GM23338 (cell line): ENCODE data around the gene CCDC69. TPM values are rescaled to one million over a fixed set of nuclear protein-coding genes. Genes with fewer than 3 reads are reported as not detected.
"Not testable (repeated sequence)": the region's sequence is repeated elsewhere in the genome, so short reads cannot be mapped to it uniquely, and the experiment has no call there.

Experiments
- ATAC-seq: fragments of 200-7000 bp; cut with Tn5 transposase; 3 replicates; pipeline ENCODE4 v1.9.1; 2020
- DNase-seq: peaks from one replicate; pipeline ENCODE4 v3.0.0-alpha.2; 2015; ENCODE audit warnings: low spot score
- H2AFZ ChIP-seq: fragments of 200-600 bp; sonication (generic); 2 replicates; pipeline ENCODE4 v1.8.0; 2016; ENCODE audit warnings: antibody characterized with exemption, mild to moderate bottlenecking, moderate library complexity
- H3F3A ChIP-seq: fragments of 200-600 bp; sonication (generic); replicated peaks from 2 replicates; pipeline ENCODE4 v1.8.0; 2017; ENCODE audit warnings: antibody characterized with exemption, mixed run types, low read depth
- H3K27ac ChIP-seq: fragments of 200-600 bp; sonication (generic); 2 replicates; pipeline ENCODE4 v1.6.1; 2016; ENCODE audit warnings: low read depth
- H3K27me3 ChIP-seq: fragments of 200-600 bp; sonication (generic); 2 replicates; pipeline ENCODE4 v1.8.0; 2016; ENCODE audit warnings: mild to moderate bottlenecking, mixed run types, moderate library complexity; ENCODE audit not compliant: insufficient read depth
- H3K36me3 ChIP-seq: fragments of 200-600 bp; sonication (generic); 2 replicates; pipeline ENCODE4 v1.8.0; 2016; ENCODE audit warnings: mild to moderate bottlenecking; ENCODE audit not compliant: insufficient read depth
- H3K4me1 ChIP-seq: fragments of 200-600 bp; sonication (generic); 2 replicates; pipeline ENCODE4 v1.8.0; 2016; ENCODE audit warnings: mild to moderate bottlenecking, moderate library complexity; ENCODE audit not compliant: insufficient read depth
- H3K4me2 ChIP-seq: fragments of 200-600 bp; sonication (generic); 2 replicates; pipeline ENCODE4 v1.7.1; 2017; ENCODE audit warnings: mixed run types
- H3K4me3 ChIP-seq: fragments of 200-600 bp; sonication (generic); 2 replicates; pipeline ENCODE4 v1.6.1; 2016; ENCODE audit warnings: mixed run types
- H3K79me2 ChIP-seq: fragments of 200-600 bp; sonication (generic); replicated peaks from 2 replicates; pipeline ENCODE4 v1.8.0; 2017; ENCODE audit warnings: mild to moderate bottlenecking; ENCODE audit not compliant: insufficient read depth
- H3K9me2 ChIP-seq: fragments of 200-600 bp; sonication (generic); 2 replicates; pipeline ENCODE4 v1.8.0; 2017; ENCODE audit not compliant: insufficient read depth
- H4K20me1 ChIP-seq: fragments of 200-600 bp; sonication (generic); replicated peaks from 2 replicates; pipeline ENCODE4 v1.8.0; 2017; ENCODE audit warnings: mild to moderate bottlenecking; ENCODE audit not compliant: insufficient read depth
- H3K27ac Mint-ChIP-seq: 2 replicates; pipeline ENCODE4 v1.8.0; 2020; ENCODE audit warnings: inconsistent platforms, mild to moderate bottlenecking, moderate library complexity, mixed read lengths
- H3K27me3 Mint-ChIP-seq: 3 replicates; pipeline ENCODE4 v1.8.0; 2022; ENCODE audit warnings: low read depth, mild to moderate bottlenecking, moderate library complexity, mixed read lengths, inconsistent platforms; ENCODE audit not compliant: insufficient read depth, poor library complexity
- H3K36me3 Mint-ChIP-seq: 3 replicates; pipeline ENCODE4 v1.8.0; 2021; ENCODE audit warnings: low read depth, mild to moderate bottlenecking, inconsistent platforms, moderate library complexity, mixed read lengths
- H3K4me1 Mint-ChIP-seq: 3 replicates; pipeline ENCODE4 v1.8.0; 2020; ENCODE audit warnings: mild to moderate bottlenecking, inconsistent platforms, mixed read lengths
- H3K4me3 Mint-ChIP-seq: 3 replicates; pipeline ENCODE4 v1.8.0; 2021; ENCODE audit warnings: moderate library complexity, mild to moderate bottlenecking, inconsistent platforms, mixed read lengths
- H3K9me3 Mint-ChIP-seq: 3 replicates; pipeline ENCODE4 v1.8.0; 2020; ENCODE audit warnings: moderate library complexity, mild to moderate bottlenecking, inconsistent platforms, mixed read lengths
- CREB1 ChIP-seq: fragments of 250-450 bp; sonication (Bioruptor Pico); IDR thresholded peaks from 2 replicates; pipeline ENCODE4 v1.5.0; 2020; ENCODE audit warnings: low read depth, mild to moderate bottlenecking, moderate library complexity
- EZH2 ChIP-seq: fragments of 200-600 bp; sonication (generic); IDR thresholded peaks from one replicate; pipeline ENCODE4 v1.8.0; 2017; ENCODE audit warnings: antibody characterized with exemption, mild to moderate bottlenecking, low read depth; ENCODE audit not compliant: unreplicated experiment
- EZH2phosphoT487 ChIP-seq: fragments of 200-600 bp; sonication (generic); IDR thresholded peaks from one replicate; pipeline ENCODE4 v1.8.1; 2018; ENCODE audit warnings: antibody characterized with exemption; ENCODE audit not compliant: unreplicated experiment
- JUNB ChIP-seq: IDR thresholded peaks from one replicate; pipeline ENCODE4 v1.6.1; 2016; ENCODE audit warnings: antibody characterized with exemption; ENCODE audit not compliant: unreplicated experiment
- NANOG ChIP-seq: IDR thresholded peaks from 2 replicates; pipeline ENCODE4 v1.6.1; 2016; ENCODE audit warnings: antibody characterized with exemption, borderline replicate concordance
- POLR2AphosphoS5 ChIP-seq: IDR thresholded peaks from 2 replicates; pipeline ENCODE4 v1.6.1; 2016; ENCODE audit warnings: antibody characterized with exemption, low read depth
- ZNF331 ChIP-seq: fragments of 250-450 bp; sonication (Bioruptor Pico); IDR thresholded peaks from 2 replicates; pipeline ENCODE4 v1.5.0; 2020; ENCODE audit warnings: low read depth, mild to moderate bottlenecking, moderate library complexity
- polyA plus RNA-seq: library from polyadenylated mRNA; unstranded; fragments of >200 nt; fragmentation: Nextera tagmentation; extraction: Ambion mirVana; gene quantifications from 2 replicates; pipeline ENCODE4 v1.2.1, GENCODE V29; 2016
- total RNA-seq: library from RNA; depleted of rRNA; stranded (reverse); fragments of >200 nt; shearing (Covaris generic); gene quantifications from 2 replicates; pipeline ENCODE4 v1.2.3, GENCODE V29; 2014
- TF ChIP-seq, protein P1 (sequence below): IDR thresholded peaks from 2 replicates; pipeline ENCODE4 v1.6.1; 2016; ENCODE audit warnings: antibody characterized with exemption
- TF ChIP-seq, protein P2 (sequence below): IDR thresholded peaks from one replicate; pipeline ENCODE4 v1.6.1; 2018; ENCODE audit warnings: antibody characterized with exemption; ENCODE audit not compliant: unreplicated experiment
- TF ChIP-seq, protein P3 (sequence below), 2 experiments: fragments of 200-600 bp in 1 of 2; sonication (generic) in 1 of 2; conservative IDR thresholded peaks; 2 replicates each; pipeline versions ENCODE4 v1.5.1 to v1.6.1; 2016 to 2017; ENCODE audit warnings: antibody characterized with exemption in 2 of 2, low read depth in 2 of 2, mild to moderate bottlenecking in 2 of 2, moderate library complexity in 1 of 2

CCDC69 gene
- total and polyA plus RNA-seq, 2 experiments from 2014 or later: 2.7 to 5.3 TPM

DNA sequence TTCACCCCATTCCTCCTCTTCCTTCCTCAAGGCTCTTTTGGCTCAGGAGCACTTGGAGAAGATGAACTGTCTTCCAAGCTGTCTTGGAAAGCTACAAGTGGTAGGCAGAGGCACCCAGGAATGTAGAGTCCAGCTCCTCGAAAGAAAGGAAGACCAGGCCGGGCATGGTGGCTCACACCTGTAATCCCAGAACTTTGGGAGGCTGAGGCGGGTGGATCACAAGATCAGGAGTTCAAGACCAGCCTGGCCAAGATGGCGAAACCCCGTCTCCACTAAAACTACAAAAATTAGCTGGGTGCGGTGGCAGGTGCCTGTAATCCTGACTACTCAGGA is 11.3 kb upstream of the CCDC69 start:
- H3K36me3 Mint-ChIP-seq, H3K27me3 ChIP-seq, H4K20me1 ChIP-seq, H3K4me2 ChIP-seq, H3K9me3 Mint-ChIP-seq, H3K4me3 ChIP-seq, H3K27ac ChIP-seq, H3F3A ChIP-seq, H3K36me3 ChIP-seq, ATAC-seq, H3K27ac Mint-ChIP-seq, H3K9me2 ChIP-seq, H3K27me3 Mint-ChIP-seq, DNase-seq, H3K79me2 ChIP-seq, H3K4me3 Mint-ChIP-seq: not testable (repeated sequence)
- H3K4me1 Mint-ChIP-seq: peaks cover 14% of the 10 kb centered on the region
- peaks cover 15% of the 10 kb centered on the region for H3K4me1 ChIP-seq
- H2AFZ ChIP-seq: peak overlapping the region; percentile 87

DNA sequence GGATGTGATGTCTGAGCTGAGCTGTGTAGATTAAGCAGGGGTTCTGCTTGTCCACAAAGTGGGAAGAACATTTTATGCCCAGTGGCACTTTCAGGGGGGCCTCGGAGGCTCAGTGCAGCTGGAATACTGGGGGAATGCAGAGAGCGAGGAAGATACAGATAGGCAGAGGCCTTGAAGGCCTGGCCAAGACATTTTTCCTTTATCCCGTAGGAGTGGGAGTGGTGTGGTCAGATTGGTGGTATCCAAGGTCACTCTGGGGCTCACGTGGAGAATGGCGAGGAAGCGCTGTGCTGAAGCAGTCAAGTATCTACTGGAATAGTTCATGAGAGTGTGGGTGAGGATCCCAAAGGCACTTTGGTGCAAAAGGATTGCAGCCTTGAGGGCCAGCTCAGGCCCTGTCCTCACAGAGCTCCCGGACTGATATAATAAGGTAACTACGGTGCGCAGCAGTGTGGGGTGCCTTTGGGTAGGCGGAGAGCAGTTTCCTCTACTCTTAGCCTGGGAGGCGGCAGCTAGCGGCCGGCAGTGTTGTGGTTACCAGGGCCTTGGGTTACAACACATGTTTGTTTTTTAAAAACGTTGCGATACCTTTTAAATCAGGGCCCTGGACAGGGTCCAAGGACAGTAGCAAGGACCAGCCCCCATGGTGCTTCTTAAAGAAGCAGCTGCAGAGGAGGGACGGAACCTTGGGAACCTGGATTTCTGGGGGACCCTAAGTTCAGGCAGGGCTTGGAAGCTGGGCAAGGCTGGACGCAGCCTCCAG is 10.8 kb upstream of the CCDC69 start:
- Histone ChIP-seq H3F3A (no peaks in the 10 kb centered on the region), H3K4me3 (no peak overlapping the region), H3K27ac (no peak overlapping the region), H4K20me1 (no peaks in the 10 kb centered on the region), H3K27me3 (no peaks in the 10 kb centered on the region), H3K36me3 (no peaks in the 10 kb centered on the region), H2AFZ (peak overlapping the region; percentile 87), H3K9me2 (no peaks in the 10 kb centered on the region), H3K79me2 (no peaks in the 10 kb centered on the region), H3K4me2 (no peak overlapping the region), H3K4me1 (peaks cover 17% of the 10 kb centered on the region)
- Mint-ChIP-seq H3K36me3 (no peaks in the 10 kb centered on the region), H3K9me3 (no peaks in the 10 kb centered on the region), H3K4me3 (no peak overlapping the region; the same call in 2 of the 3 replicates), H3K27ac (no peak overlapping the region), H3K27me3 (peaks cover 9% of the 10 kb centered on the region), H3K4me1 (peaks cover 17% of the 10 kb centered on the region)
- no peak for DNase-seq
- ATAC-seq: no peak
- TF ChIP-seq, protein P1, sequence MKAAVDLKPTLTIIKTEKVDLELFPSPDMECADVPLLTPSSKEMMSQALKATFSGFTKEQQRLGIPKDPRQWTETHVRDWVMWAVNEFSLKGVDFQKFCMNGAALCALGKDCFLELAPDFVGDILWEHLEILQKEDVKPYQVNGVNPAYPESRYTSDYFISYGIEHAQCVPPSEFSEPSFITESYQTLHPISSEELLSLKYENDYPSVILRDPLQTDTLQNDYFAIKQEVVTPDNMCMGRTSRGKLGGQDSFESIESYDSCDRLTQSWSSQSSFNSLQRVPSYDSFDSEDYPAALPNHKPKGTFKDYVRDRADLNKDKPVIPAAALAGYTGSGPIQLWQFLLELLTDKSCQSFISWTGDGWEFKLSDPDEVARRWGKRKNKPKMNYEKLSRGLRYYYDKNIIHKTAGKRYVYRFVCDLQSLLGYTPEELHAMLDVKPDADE: no peak
- TF ChIP-seq JUNB: no peak
- TF ChIP-seq EZH2: no peak
- TF ChIP-seq ZNF331 (CRISPR knock-in tag): no peak

DNA sequence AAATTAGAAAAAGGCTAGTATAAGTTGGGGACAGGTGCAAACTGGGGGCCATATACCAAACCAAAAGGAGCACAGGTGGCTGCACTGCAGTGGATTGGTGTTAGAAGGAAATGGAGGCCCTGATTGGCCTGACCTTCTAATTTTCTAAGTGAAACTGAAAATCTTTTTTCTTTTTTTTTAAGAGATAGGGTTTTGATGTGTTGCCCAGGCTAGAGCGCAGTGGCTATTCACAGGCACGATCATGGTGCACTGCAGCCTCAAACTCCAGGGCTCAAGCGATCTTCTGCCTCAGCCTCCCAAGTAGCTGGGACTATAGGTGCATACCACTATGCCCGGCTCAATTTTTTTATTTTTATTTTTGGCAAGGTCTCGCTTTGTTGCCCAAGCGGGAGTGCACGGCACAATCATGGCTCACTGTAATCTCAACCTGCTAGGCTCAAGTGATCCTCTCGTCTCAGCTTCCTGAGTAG is 9.8 kb upstream of the CCDC69 start:
- peaks cover 6% of the 10 kb centered on the region for H3K27me3 Mint-ChIP-seq
- no peak overlapping the region for H3K27ac ChIP-seq
- H3K9me3 Mint-ChIP-seq: no peaks in the 10 kb centered on the region
- H3F3A ChIP-seq: no peaks in the 10 kb centered on the region
- DNase-seq: no peak
- no peaks in the 10 kb centered on the region for H3K27me3 ChIP-seq
- H3K9me2 ChIP-seq: no peaks in the 10 kb centered on the region
- H3K36me3 ChIP-seq: no peaks in the 10 kb centered on the region
- no peak overlapping the region for H3K4me2 ChIP-seq
- no peak overlapping the region for H3K27ac Mint-ChIP-seq
- H3K36me3 Mint-ChIP-seq: no peaks in the 10 kb centered on the region
- no peaks in the 10 kb centered on the region for H3K79me2 ChIP-seq
- H3K4me3 Mint-ChIP-seq: no peak overlapping the region
- no peak for ATAC-seq
- H3K4me1 ChIP-seq: peaks cover 13% of the 10 kb centered on the region
- TF ChIP-seq EZH2phosphoT487 (no peak), NANOG (no peak), POLR2AphosphoS5 (no peak), JUNB (no peak), CREB1 (CRISPR knock-in tag) (no peak)
- TF ChIP-seq, protein P2, sequence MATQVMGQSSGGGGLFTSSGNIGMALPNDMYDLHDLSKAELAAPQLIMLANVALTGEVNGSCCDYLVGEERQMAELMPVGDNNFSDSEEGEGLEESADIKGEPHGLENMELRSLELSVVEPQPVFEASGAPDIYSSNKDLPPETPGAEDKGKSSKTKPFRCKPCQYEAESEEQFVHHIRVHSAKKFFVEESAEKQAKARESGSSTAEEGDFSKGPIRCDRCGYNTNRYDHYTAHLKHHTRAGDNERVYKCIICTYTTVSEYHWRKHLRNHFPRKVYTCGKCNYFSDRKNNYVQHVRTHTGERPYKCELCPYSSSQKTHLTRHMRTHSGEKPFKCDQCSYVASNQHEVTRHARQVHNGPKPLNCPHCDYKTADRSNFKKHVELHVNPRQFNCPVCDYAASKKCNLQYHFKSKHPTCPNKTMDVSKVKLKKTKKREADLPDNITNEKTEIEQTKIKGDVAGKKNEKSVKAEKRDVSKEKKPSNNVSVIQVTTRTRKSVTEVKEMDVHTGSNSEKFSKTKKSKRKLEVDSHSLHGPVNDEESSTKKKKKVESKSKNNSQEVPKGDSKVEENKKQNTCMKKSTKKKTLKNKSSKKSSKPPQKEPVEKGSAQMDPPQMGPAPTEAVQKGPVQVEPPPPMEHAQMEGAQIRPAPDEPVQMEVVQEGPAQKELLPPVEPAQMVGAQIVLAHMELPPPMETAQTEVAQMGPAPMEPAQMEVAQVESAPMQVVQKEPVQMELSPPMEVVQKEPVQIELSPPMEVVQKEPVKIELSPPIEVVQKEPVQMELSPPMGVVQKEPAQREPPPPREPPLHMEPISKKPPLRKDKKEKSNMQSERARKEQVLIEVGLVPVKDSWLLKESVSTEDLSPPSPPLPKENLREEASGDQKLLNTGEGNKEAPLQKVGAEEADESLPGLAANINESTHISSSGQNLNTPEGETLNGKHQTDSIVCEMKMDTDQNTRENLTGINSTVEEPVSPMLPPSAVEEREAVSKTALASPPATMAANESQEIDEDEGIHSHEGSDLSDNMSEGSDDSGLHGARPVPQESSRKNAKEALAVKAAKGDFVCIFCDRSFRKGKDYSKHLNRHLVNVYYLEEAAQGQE: no peak
- TF ChIP-seq, protein P3, sequence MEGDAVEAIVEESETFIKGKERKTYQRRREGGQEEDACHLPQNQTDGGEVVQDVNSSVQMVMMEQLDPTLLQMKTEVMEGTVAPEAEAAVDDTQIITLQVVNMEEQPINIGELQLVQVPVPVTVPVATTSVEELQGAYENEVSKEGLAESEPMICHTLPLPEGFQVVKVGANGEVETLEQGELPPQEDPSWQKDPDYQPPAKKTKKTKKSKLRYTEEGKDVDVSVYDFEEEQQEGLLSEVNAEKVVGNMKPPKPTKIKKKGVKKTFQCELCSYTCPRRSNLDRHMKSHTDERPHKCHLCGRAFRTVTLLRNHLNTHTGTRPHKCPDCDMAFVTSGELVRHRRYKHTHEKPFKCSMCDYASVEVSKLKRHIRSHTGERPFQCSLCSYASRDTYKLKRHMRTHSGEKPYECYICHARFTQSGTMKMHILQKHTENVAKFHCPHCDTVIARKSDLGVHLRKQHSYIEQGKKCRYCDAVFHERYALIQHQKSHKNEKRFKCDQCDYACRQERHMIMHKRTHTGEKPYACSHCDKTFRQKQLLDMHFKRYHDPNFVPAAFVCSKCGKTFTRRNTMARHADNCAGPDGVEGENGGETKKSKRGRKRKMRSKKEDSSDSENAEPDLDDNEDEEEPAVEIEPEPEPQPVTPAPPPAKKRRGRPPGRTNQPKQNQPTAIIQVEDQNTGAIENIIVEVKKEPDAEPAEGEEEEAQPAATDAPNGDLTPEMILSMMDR (conservative IDR thresholded peaks at IDR 0.05; ENCODE audit: low read depth in 2 of 2): no peak
- H4K20me1 ChIP-seq: no peaks in the 10 kb centered on the region
- peaks cover 11% of the 10 kb centered on the region for H3K4me1 Mint-ChIP-seq
- no peak overlapping the region for H3K4me3 ChIP-seq
- H2AFZ ChIP-seq: no peak overlapping the region
